Endometrial microvascular endothelial cells (primary cell): ENCODE measurements around the gene SEMA3B. TPM values are rescaled to one million over a fixed set of nuclear protein-coding genes. Genes with fewer than 3 reads are reported as not detected.
"Not testable (repeated sequence)": the region's sequence is repeated elsewhere in the genome, so short reads cannot be mapped to it uniquely, and the experiment has no call there.

Experiments
- in situ Hi-C: cut with HindIII; loops from 2 replicates; pipeline ENCODE4 v1.10.0; 2017; ENCODE audit warnings: low sequenced_read_pairs, low pct_unique_long_range_greater_than_20kb; ENCODE audit errors: inconsistent ontology term
- total RNA-seq: library from RNA; depleted of rRNA; stranded (reverse); fragments of >200 nt; gene quantifications from one replicate; pipeline ENCODE4 v1.2.3, GENCODE V29; 2015; ENCODE audit errors: inconsistent ontology term

The SEMA3B gene
- total RNA-seq, 1 donor from 2014 or later: 0.19 TPM

GRCh38 chr3:50254577-50255250 lies 14.2 kb upstream of the SEMA3B start:
- in situ Hi-C loops: no loop called here

GRCh38 chr3:50255251-50255615 lies 13.7 kb upstream of the SEMA3B start:
- in situ Hi-C loops: no loop called here

GRCh38 chr3:50256978-50257890 lies 11.7 kb upstream of the SEMA3B start:
- in situ Hi-C loops: no loop called here

- in situ Hi-C loops: no loop called here
These were observed 10.8 kb upstream of the SEMA3B start for GRCh38 chr3:50258029-50258680.

GRCh38 chr3:50258979-50259378 lies 10.0 kb upstream of the SEMA3B start:
- in situ Hi-C loops: no loop called here

GRCh38 chr3:50259432-50260026 lies 9.4 kb upstream of the SEMA3B start:
- in situ Hi-C loops: no loop called here

GRCh38 chr3:50260027-50260941 lies 8.7 kb upstream of the SEMA3B start:
- in situ Hi-C loops: no loop called here

GRCh38 chr3:50260942-50261441 lies 8.0 kb upstream of the SEMA3B start:
- in situ Hi-C loops: no loop called here

GRCh38 chr3:50261505-50261904 lies 7.4 kb upstream of the SEMA3B start:
- in situ Hi-C loops: no loop called here

GRCh38 chr3:50262200-50262599 lies 6.7 kb upstream of the SEMA3B start:
- in situ Hi-C loops: not testable (repeated sequence)

- in situ Hi-C loops: no loop called here
These were observed 6.2 kb upstream of the SEMA3B start for GRCh38 chr3:50262778-50263177.

- in situ Hi-C loops: no loop called here
These were observed 5.2 kb upstream of the SEMA3B start for GRCh38 chr3:50263478-50264382.

GRCh38 chr3:50264383-50264963 lies 4.5 kb upstream of the SEMA3B start:
- in situ Hi-C loops: no loop called here

- in situ Hi-C loops: no loop called here
These were observed 3.9 kb upstream of the SEMA3B start for GRCh38 chr3:50264964-50265485.

- in situ Hi-C loops: no loop called here
These were observed 3.4 kb upstream of the SEMA3B start for GRCh38 chr3:50265571-50265970.

GRCh38 chr3:50266017-50266416 lies 2.9 kb upstream of the SEMA3B start:
- in situ Hi-C loops: no loop called here

- in situ Hi-C loops: no loop called here
These were observed 2.1 kb upstream of the SEMA3B start for GRCh38 chr3:50266836-50267235.
